ENCODE measurements around the gene SLC25A42. TPM values are rescaled to one million over a fixed set of nuclear protein-coding genes. Genes with fewer than 3 reads are reported as not detected.

The SLC25A42 gene
- total and polyA plus RNA-seq, 5 experiments from 2014 or later = 6.2 to 33.6 (median 14.5) TPM

DNA sequence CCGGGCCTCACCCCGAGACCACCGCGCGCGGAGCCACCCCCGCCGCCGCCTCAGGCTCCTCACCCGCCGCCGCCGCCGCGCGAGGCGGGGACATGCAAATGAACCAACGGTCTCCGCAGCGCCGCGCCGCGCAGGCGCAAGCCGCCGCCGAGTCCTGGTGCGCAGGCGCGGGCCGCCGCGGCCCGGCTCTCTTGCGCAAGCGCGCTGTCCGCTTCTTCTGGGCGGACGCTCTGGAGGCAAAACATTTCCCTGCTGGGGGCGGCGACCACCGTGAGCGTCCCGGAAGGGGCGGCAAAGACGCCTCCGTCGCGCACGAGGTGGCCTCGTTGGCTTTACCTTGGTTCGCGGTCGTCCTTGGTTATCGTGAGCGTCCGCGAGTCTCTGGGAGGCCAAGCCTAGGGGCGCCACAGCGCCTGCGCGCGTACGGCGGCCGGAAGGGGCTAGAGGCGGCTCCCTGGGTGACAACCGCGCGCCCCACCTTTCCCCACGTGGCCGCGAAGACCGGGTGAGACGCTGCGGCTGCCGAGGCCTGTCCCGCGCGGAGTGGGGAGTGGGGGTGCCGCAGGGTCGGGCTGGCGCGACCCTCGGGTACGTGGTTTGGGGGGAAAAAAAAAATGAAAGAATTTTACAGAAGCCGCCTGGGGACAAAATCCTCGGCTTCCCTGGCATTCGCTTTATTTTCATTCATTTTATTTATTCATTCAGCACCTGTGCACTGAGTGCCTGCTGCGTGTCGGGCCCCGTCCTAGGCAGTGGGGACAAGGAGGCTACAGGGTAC is 30.2 kb upstream of the SLC25A42 start, which contains the start of the genes ARMC6 and SUGP2:
Gene ARMC6 (plus strand): TSS at position 178 of the 778 bp plus-strand sequence. CDS start 607 bp downstream, outside the sequence.
Gene SUGP2 (minus strand): TSS at position 92 of the 778 bp plus-strand sequence. CDS start 2,446 bp downstream, outside the sequence.
- peak; percentile 83 to 98 (median 90) for DNase-seq
- peaks cover 13 to 41% (median 27%) of the 10 kb centered on the region in 4 donors for H3K4me1 Mint-ChIP-seq
- H3K36me3 Mint-ChIP-seq = peaks cover 0 to 29% (median 0%) of the 10 kb centered on the region in 3 donors
- H3K27ac Mint-ChIP-seq = peak within 1 kb of the TSS; percentile 57 to 99 (median 96)
- POLR2A ChIA-PET = interaction anchor here (0.9 kb wide), 1 partner anchor 462 kb away, joined by 3 read pairs; the partner anchor contains the start of gene UBA52
- peak; percentile 75 to 79 for ATAC-seq
- H3K27me3 Mint-ChIP-seq = no peaks in the 10 kb centered on the region
- no peaks in the 10 kb centered on the region for H3K9me3 Mint-ChIP-seq
- H3K4me3 Mint-ChIP-seq = peak within 1 kb of the TSS; percentile 77 to 99 (median 96)

DNA sequence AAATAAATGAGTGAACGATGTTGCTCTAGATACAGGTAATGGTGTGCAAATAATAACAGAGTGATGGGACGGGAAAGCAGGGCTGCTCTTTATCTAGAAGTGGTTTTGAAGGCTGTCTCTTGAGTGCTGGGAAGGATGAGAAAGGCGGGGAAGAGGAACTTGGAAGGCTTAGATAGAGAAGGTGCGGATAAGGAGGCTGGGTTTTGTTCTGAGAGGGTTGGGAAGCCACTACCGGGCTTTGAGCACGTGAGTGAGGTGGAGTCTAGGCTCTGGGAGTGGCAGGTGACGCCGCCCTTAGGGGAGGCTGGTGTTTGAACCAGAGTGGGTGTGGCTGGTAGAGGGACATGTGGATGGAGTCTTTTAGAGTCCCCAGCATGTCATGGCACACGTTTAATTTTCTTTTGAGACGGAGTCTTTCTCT is 29.6 kb upstream of the SLC25A42 start:
- Mint-ChIP-seq H3K9me3 (no peaks in the 10 kb centered on the region), H3K27ac (peak overlapping the region; percentile 35 to 97 (median 94)), H3K4me1 (peaks cover 14 to 44% (median 29%) of the 10 kb centered on the region in 4 donors), H3K36me3 (peaks cover 0 to 28% (median 0%) of the 10 kb centered on the region in 3 donors), H3K27me3 (no peaks in the 10 kb centered on the region), H3K4me3 (peak overlapping the region; percentile 77 to 94 (median 90))
- peak; percentile 36 to 54 for ATAC-seq
- peak; percentile 28 to 75 (median 61) for DNase-seq
- POLR2A ChIA-PET = no interaction called here

DNA sequence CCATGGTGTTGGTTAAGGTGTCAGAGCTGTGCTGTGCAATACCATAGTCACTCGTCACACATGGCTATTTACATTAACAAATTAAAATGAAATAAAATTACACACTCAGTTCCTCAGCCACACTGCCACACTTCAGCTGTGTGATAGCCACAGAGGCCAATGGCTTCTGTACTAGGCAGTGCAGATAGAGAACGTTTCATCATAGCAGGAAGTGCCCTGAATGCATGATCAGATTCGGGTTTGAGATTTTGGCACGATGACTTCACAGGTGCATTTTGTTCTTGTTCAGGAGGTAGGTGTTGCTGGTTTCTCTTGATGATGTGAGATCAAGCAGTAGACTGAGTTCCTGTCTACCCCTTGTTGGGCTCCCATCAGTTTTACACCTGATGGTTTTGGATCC is 23.9 kb upstream of the SLC25A42 start:
- H3K27me3 Mint-ChIP-seq = no peaks in the 10 kb centered on the region
- H3K36me3 Mint-ChIP-seq = peaks cover 0 to 26% (median 4%) of the 10 kb centered on the region in 3 donors
- H3K4me1 Mint-ChIP-seq = peaks cover 11 to 31% (median 24%) of the 10 kb centered on the region in 4 donors
- H3K9me3 Mint-ChIP-seq = no peaks in the 10 kb centered on the region
- ATAC-seq (peak; percentile 65 to 77), DNase-seq (peak in 4 of 10 donors; percentile 23 to 49 (median 36))
- peak overlapping the region in 3 of 10 donors; percentile 8 to 50 (median 26) for H3K4me3 Mint-ChIP-seq
- peak overlapping the region; percentile 34 to 90 (median 76) for H3K27ac Mint-ChIP-seq
- POLR2A ChIA-PET = interaction anchor here (0.5 kb wide), 1 partner anchor 24 kb away, joined by 3 read pairs; the partner anchor contains the start of gene SLC25A42

DNA sequence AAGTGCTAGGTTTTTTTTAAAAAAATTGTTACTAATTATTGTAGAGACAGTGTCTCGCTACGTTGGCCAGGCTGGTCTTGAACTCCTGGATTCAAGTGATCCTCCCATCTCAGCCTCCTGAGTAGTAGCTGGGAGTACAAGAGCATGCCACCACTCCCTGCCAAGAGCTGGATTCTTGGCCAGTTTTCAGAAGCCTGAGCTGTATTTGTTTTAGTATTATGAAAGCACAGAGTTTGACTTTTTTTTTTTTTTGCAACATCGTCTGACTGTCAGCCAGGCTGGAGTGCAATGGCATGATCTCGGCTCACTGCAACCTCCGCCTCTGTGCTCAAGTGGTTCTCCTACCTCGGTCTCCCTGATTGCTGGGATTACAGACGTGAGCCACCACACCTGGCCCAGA is 23.4 kb upstream of the SLC25A42 start:
- POLR2A ChIA-PET = interaction anchor here (0.7 to 1.0 kb wide), 2 partner anchors 280 to 447 kb away, joined by 3 to 4 read pairs; partner anchors contain the start of gene MAU2
- Mint-ChIP-seq H3K4me3 (peak overlapping the region in 1 of 10 donors; percentile 26), H3K9me3 (no peaks in the 10 kb centered on the region), H3K36me3 (peaks cover 0 to 28% (median 4%) of the 10 kb centered on the region in 3 donors), H3K27ac (peak overlapping the region in 9 of 10 donors; percentile 34 to 90 (median 80)), H3K27me3 (no peaks in the 10 kb centered on the region), H3K4me1 (peaks cover 11 to 26% (median 22%) of the 10 kb centered on the region in 4 donors)
- no peak for ATAC-seq
- no peak for DNase-seq

- Mint-ChIP-seq H3K4me1 (peaks cover 8 to 22% (median 20%) of the 10 kb centered on the region in 4 donors), H3K4me3 (no peak overlapping the region), H3K9me3 (no peaks in the 10 kb centered on the region), H3K36me3 (peaks cover 0 to 44% (median 4%) of the 10 kb centered on the region in 3 donors), H3K27me3 (no peaks in the 10 kb centered on the region), H3K27ac (peak overlapping the region in 2 of 10 donors; percentile 22 to 79)
- POLR2A ChIA-PET = no interaction called here
- no peak for ATAC-seq
- no peak for DNase-seq
These were observed 21.0 kb upstream of the SLC25A42 start for GRCh38 chr19:19042732-19043280.

DNA sequence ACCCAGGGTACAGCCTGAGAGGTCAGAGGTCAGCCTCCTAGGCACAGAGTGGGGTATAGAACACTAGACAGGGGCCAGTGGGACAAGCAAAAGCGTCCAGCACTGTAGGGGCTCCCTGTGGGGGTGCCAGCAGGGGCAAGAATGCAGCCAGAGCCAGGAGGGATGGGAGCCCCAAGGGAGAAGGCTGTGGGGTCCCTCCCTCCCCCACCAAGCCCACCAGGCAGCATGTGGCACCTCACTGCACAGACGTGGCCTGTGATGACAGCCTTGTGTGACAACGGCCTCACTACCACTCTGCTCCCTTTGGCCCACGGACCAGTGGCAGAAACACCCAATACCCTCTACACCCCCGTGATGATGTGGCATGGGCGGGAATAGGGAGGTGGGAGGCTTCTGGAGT is 20.3 kb upstream of the SLC25A42 start:
- no peak for ATAC-seq
- no peaks in the 10 kb centered on the region for H3K27me3 Mint-ChIP-seq
- peaks cover 0 to 45% (median 4%) of the 10 kb centered on the region in 3 donors for H3K36me3 Mint-ChIP-seq
- POLR2A ChIA-PET = no interaction called here
- H3K27ac Mint-ChIP-seq = no peak overlapping the region
- no peak overlapping the region for H3K4me3 Mint-ChIP-seq
- H3K9me3 Mint-ChIP-seq = no peaks in the 10 kb centered on the region
- no peak for DNase-seq
- H3K4me1 Mint-ChIP-seq = peaks cover 8 to 22% (median 20%) of the 10 kb centered on the region in 4 donors

- H3K27ac Mint-ChIP-seq = no peak overlapping the region
- peaks cover 8 to 22% (median 20%) of the 10 kb centered on the region in 4 donors for H3K4me1 Mint-ChIP-seq
- H3K36me3 Mint-ChIP-seq = peaks cover 0 to 49% (median 4%) of the 10 kb centered on the region in 3 donors
- DNase-seq (no peak), ATAC-seq (no peak)
- POLR2A ChIA-PET = no interaction called here
- H3K4me3 Mint-ChIP-seq = no peak overlapping the region
- H3K27me3 Mint-ChIP-seq = no peaks in the 10 kb centered on the region
- no peaks in the 10 kb centered on the region for H3K9me3 Mint-ChIP-seq
These were observed 19.9 kb upstream of the SLC25A42 start for GRCh38 chr19:19043881-19044280.

- no peak for ATAC-seq
- Mint-ChIP-seq H3K27me3 (no peaks in the 10 kb centered on the region), H3K36me3 (peaks cover 0 to 67% (median 6%) of the 10 kb centered on the region in 3 donors), H3K9me3 (no peaks in the 10 kb centered on the region), H3K27ac (peak overlapping the region in 1 of 10 donors; percentile 55), H3K4me3 (no peak overlapping the region), H3K4me1 (peaks cover 0 to 2% (median 0%) of the 10 kb centered on the region in 4 donors)
- POLR2A ChIA-PET = no interaction called here
- no peak for DNase-seq
These were observed 14.4 kb upstream of the SLC25A42 start for GRCh38 chr19:19049406-19049805.

GRCh38 chr19:19050104-19050503 is 13.7 kb upstream of the SLC25A42 start:
- H3K36me3 Mint-ChIP-seq = peaks cover 0 to 60% (median 4%) of the 10 kb centered on the region in 3 donors
- H3K27me3 Mint-ChIP-seq = no peaks in the 10 kb centered on the region
- peaks cover 0 to 2% (median 0%) of the 10 kb centered on the region in 4 donors for H3K4me1 Mint-ChIP-seq
- H3K4me3 Mint-ChIP-seq = no peak overlapping the region
- DNase-seq (no peak), ATAC-seq (no peak)
- no peak overlapping the region for H3K27ac Mint-ChIP-seq
- POLR2A ChIA-PET = no interaction called here
- no peaks in the 10 kb centered on the region for H3K9me3 Mint-ChIP-seq

- Mint-ChIP-seq H3K4me1 (peaks cover 0 to 2% (median 0%) of the 10 kb centered on the region in 4 donors), H3K27ac (no peak overlapping the region), H3K4me3 (no peak overlapping the region), H3K9me3 (no peaks in the 10 kb centered on the region), H3K36me3 (peaks cover 0 to 56% (median 4%) of the 10 kb centered on the region in 3 donors), H3K27me3 (no peaks in the 10 kb centered on the region)
- no peak for ATAC-seq
- POLR2A ChIA-PET = no interaction called here
- no peak for DNase-seq
These were observed 13.1 kb upstream of the SLC25A42 start for GRCh38 chr19:19050731-19051130.

GRCh38 chr19:19051478-19052213 is 12.1 kb upstream of the SLC25A42 start:
- H3K27ac Mint-ChIP-seq = no peak overlapping the region

GRCh38 chr19:19052921-19053320 is 10.9 kb upstream of the SLC25A42 start:
- H3K9me3 Mint-ChIP-seq = no peaks in the 10 kb centered on the region
- POLR2A ChIA-PET = interaction anchor here (1.0 kb wide), 1 partner anchor 139 kb away, joined by 3 read pairs; the partner anchor contains the start of gene BORCS8

More at GRCh38 chr19:19051478-19052213, 12.1 kb upstream of the SLC25A42 start:
- H3K4me3 Mint-ChIP-seq = no peak overlapping the region
- H3K27me3 Mint-ChIP-seq = no peaks in the 10 kb centered on the region
- ATAC-seq = no peak
- H3K9me3 Mint-ChIP-seq = no peaks in the 10 kb centered on the region
- no peak for DNase-seq
- H3K4me1 Mint-ChIP-seq = peaks cover 0 to 2% (median 0%) of the 10 kb centered on the region in 4 donors
- H3K36me3 Mint-ChIP-seq = peaks cover 0 to 54% (median 4%) of the 10 kb centered on the region in 3 donors
- POLR2A ChIA-PET = interaction anchor here (0.5 kb wide), 1 partner anchor 1325 kb away, joined by 3 read pairs; no protein-coding TSS in a partner anchor

More at GRCh38 chr19:19052921-19053320, 10.9 kb upstream of the SLC25A42 start:
- DNase-seq (no peak), ATAC-seq (no peak)
- Mint-ChIP-seq H3K27me3 (no peaks in the 10 kb centered on the region), H3K27ac (no peak overlapping the region), H3K4me3 (no peak overlapping the region), H3K36me3 (peaks cover 0 to 46% (median 4%) of the 10 kb centered on the region in 3 donors), H3K4me1 (peaks cover 0 to 2% (median 0%) of the 10 kb centered on the region in 4 donors)
